HL-60 (cell line): ENCODE data around the gene CDH1.

Experiments
- CTCF ChIP-seq: IDR thresholded peaks from one replicate; pipeline ENCODE4 v1.5.1; 2011; ENCODE audit warnings: low read length, control low read depth, inconsistent platforms; ENCODE audit not compliant: insufficient read depth
- POLR2AphosphoS5 ChIP-seq: IDR thresholded peaks from 2 replicates; pipeline ENCODE4 v1.6.1; 2012; ENCODE audit warnings: low read depth
- REST ChIP-seq: IDR thresholded peaks from 2 replicates; pipeline ENCODE4 v1.6.1; 2012; ENCODE audit warnings: low read depth; ENCODE audit not compliant: insufficient replicate concordance
- SPI1 ChIP-seq: IDR thresholded peaks from 2 replicates; pipeline ENCODE4 v1.6.1; 2012; ENCODE audit warnings: low read depth, mild to moderate bottlenecking, borderline replicate concordance

- no peak for TF ChIP-seq CTCF
- no peak for TF ChIP-seq REST
- no peak for TF ChIP-seq POLR2AphosphoS5
- TF ChIP-seq SPI1, result no peak
Observed at GRCh38 chr16:68860978-68861892, 124.1 kb downstream of the CDH1 start.
